SJCRH30 (cell line): Measurements from ENCODE around the gene RB1. TPM values are rescaled to one million over a fixed set of nuclear protein-coding genes. Genes with fewer than 3 reads are reported as not detected.

Experiments
- total RNA-seq: library from RNA; depleted of rRNA; stranded (reverse); fragments of >200 nt; shearing (Covaris generic); gene quantifications from 2 replicates; pipeline ENCODE4 v1.2.3, GENCODE V29; 2014; rRNA removed

The RB1 gene
- total RNA-seq, 1 experiment from 2014 or later, result 61.0 TPM

Other genes starting within 250 kb of the RB1 start
- gene MED4, start 208.6 kb upstream of the RB1 start, total RNA-seq, result 42.4 and 46.6 TPM in 2 replicates
- gene ITM2B, start 70.5 kb upstream of the RB1 start, total RNA-seq, result 124 and 133 TPM in 2 replicates
- gene LPAR6, start 109.4 kb downstream of the RB1 start, total RNA-seq, result 0.76 and 1.5 TPM in 2 replicates
- gene RCBTB2, start 229.3 kb downstream of the RB1 start, total RNA-seq, result 5.1 TPM in 2 replicates